Stimulated activated CD4-positive, alpha-beta T cell treated with anti-CD3 and anti-CD28 coated beads, TNF-alpha, amount 100 ng/mL, for 4 hours (primary cell): ENCODE data around the gene RCAN3.
"Not testable (repeated sequence)": the region's sequence is repeated elsewhere in the genome, so short reads cannot be mapped to it uniquely, and the experiment has no call there.

ENCODE experiments used
- DNase-seq, 3 experiments: peaks; one replicate each; pipeline ENCODE4 v3.0.0-alpha.2; 2020; ENCODE audit warnings: low read depth in 3 of 3

Gene RCAN3

GRCh38 chr1:24514946-24515345 lies 12.3 kb downstream of the RCAN3 start:
- DNase-seq, result no peak

- not testable (repeated sequence) for DNase-seq
Measured at GRCh38 chr1:24515671-24516209, 13.1 kb downstream of the RCAN3 start.

- DNase-seq, result no peak
Measured at GRCh38 chr1:24516506-24516905, 13.9 kb downstream of the RCAN3 start.

- no peak for DNase-seq
Measured at GRCh38 chr1:24517898-24518297, 15.3 kb downstream of the RCAN3 start.

- not testable (repeated sequence) for DNase-seq
Measured at GRCh38 chr1:24520282-24520681, 17.6 kb downstream of the RCAN3 start.

GRCh38 chr1:24525606-24526005 lies 23.0 kb downstream of the RCAN3 start:
- DNase-seq, result no peak

- DNase-seq, result no peak
Measured at GRCh38 chr1:24526045-24526444, 23.4 kb downstream of the RCAN3 start.

GRCh38 chr1:24526940-24527542 lies 24.4 kb downstream of the RCAN3 start:
- DNase-seq, result peak in 2 of 3 experiments; percentile 27 to 28

- no peak for DNase-seq
Measured at GRCh38 chr1:24528744-24529143, 26.1 kb downstream of the RCAN3 start.

GRCh38 chr1:24529292-24529691 lies 26.7 kb downstream of the RCAN3 start:
- DNase-seq, result not testable (repeated sequence)

GRCh38 chr1:24535021-24535424 lies 32.4 kb downstream of the RCAN3 start:
- DNase-seq, result peak; percentile 42 to 47 (median 46)

GRCh38 chr1:24535778-24536177 lies 33.1 kb downstream of the RCAN3 start:
- no peak for DNase-seq

GRCh38 chr1:24536391-24536840 lies 33.8 kb downstream of the RCAN3 start:
- DNase-seq, result peak in 2 of 3 experiments; percentile 30 to 49

- no peak for DNase-seq
Measured at GRCh38 chr1:24540051-24540905, 37.6 kb downstream of the RCAN3 start.

GRCh38 chr1:24540906-24541710 lies 38.5 kb downstream of the RCAN3 start:
- peak in 1 of 3 experiments; percentile 17 for DNase-seq

- no peak for DNase-seq
Measured at GRCh38 chr1:24541711-24542346, 39.2 kb downstream of the RCAN3 start.

GRCh38 chr1:24544239-24544638 lies 41.6 kb downstream of the RCAN3 start:
- DNase-seq, result no peak

GRCh38 chr1:24545662-24546061 lies 43.0 kb downstream of the RCAN3 start:
- no peak for DNase-seq

GRCh38 chr1:24547195-24547594 lies 44.6 kb downstream of the RCAN3 start:
- no peak for DNase-seq

- no peak for DNase-seq
Measured at GRCh38 chr1:24548070-24548469, 45.4 kb downstream of the RCAN3 start.

- DNase-seq, result not testable (repeated sequence)
Measured at GRCh38 chr1:24549210-24549609, 46.6 kb downstream of the RCAN3 start.
